Astrocyte of the spinal cord (primary cell): Measurements from ENCODE around the gene TSPEAR.
"Not testable (repeated sequence)": the region's sequence is repeated elsewhere in the genome, so short reads cannot be mapped to it uniquely, and the experiment has no call there.

Experiments
- DNase-seq: peaks from one replicate; pipeline ENCODE4 v3.0.0; 2011; ENCODE audit warnings: low read depth, low spot score
- H3K4me3 ChIP-seq: 2 replicates; pipeline ENCODE4 v1.5.1; 2011; ENCODE audit warnings: low read depth, mild to moderate bottlenecking, low read length, moderate library complexity
- in situ Hi-C: cut with HindIII; loops from 2 replicates; pipeline ENCODE4 v1.10.0; 2017; ENCODE audit warnings: low sequenced_read_pairs
- TF ChIP-seq, protein P1 (sequence below): IDR thresholded peaks from 2 replicates; pipeline ENCODE4 v1.5.1; 2012; ENCODE audit warnings: low read depth, mild to moderate bottlenecking, low read length, inconsistent platforms

The TSPEAR gene

DNA sequence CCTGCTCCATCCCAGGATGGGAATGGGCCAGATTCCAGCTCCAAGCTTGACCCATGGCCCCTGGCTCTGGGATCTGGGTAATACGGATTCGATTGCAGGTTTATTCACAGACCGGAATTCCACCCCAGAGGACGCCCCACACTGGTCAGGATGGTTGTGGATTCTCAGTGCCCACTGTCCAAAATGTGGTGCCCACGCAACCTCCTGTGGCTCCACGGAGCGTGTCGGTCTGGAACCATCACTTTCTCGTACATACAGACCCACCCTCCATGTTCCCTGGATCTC lies 203.0 kb downstream of the TSPEAR start:
- TF ChIP-seq, protein P1, sequence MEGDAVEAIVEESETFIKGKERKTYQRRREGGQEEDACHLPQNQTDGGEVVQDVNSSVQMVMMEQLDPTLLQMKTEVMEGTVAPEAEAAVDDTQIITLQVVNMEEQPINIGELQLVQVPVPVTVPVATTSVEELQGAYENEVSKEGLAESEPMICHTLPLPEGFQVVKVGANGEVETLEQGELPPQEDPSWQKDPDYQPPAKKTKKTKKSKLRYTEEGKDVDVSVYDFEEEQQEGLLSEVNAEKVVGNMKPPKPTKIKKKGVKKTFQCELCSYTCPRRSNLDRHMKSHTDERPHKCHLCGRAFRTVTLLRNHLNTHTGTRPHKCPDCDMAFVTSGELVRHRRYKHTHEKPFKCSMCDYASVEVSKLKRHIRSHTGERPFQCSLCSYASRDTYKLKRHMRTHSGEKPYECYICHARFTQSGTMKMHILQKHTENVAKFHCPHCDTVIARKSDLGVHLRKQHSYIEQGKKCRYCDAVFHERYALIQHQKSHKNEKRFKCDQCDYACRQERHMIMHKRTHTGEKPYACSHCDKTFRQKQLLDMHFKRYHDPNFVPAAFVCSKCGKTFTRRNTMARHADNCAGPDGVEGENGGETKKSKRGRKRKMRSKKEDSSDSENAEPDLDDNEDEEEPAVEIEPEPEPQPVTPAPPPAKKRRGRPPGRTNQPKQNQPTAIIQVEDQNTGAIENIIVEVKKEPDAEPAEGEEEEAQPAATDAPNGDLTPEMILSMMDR = no peak
- in situ Hi-C loops = no loop called here
- no peak for DNase-seq
- no peak overlapping the region for H3K4me3 ChIP-seq

DNA sequence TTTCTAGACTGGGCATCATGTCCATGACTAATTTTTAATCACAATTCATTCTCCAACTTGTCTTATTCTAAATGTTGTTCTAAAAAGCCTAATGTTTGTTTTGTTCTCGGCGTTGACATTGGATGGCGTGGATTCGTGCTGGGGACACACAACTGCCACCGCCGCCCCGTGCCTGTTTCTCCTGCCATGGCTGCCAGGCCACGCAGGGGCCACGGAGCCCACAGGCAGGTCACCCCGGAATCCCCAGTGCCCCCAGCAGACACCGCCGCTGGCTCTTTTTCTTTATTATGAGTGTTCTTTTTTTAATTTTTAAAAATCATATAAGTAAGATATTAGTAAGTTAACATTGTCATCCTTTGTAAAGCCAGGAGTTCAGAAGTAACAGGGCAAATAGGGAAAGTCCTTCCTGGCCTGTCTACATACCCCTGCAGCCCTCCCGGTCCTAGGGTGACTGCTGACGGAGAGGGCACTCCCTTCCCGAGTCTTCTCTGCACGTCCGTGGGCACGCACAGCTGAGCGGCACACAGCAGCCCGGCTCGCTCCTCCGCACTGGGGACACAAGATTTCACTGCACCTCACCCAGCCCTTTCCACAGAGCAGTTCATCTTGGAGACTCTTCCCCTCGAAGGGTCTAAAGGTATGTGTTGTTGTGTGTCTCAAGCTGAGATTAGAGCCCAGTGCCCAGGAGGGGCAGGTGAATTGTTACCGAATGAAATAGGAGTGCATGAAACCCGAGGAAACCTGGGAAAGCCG lies 203.5 kb downstream of the TSPEAR start:
- TF ChIP-seq, protein P1 = no peak
- no peak overlapping the region for H3K4me3 ChIP-seq
- in situ Hi-C loops = no loop called here
- no peak for DNase-seq

DNA sequence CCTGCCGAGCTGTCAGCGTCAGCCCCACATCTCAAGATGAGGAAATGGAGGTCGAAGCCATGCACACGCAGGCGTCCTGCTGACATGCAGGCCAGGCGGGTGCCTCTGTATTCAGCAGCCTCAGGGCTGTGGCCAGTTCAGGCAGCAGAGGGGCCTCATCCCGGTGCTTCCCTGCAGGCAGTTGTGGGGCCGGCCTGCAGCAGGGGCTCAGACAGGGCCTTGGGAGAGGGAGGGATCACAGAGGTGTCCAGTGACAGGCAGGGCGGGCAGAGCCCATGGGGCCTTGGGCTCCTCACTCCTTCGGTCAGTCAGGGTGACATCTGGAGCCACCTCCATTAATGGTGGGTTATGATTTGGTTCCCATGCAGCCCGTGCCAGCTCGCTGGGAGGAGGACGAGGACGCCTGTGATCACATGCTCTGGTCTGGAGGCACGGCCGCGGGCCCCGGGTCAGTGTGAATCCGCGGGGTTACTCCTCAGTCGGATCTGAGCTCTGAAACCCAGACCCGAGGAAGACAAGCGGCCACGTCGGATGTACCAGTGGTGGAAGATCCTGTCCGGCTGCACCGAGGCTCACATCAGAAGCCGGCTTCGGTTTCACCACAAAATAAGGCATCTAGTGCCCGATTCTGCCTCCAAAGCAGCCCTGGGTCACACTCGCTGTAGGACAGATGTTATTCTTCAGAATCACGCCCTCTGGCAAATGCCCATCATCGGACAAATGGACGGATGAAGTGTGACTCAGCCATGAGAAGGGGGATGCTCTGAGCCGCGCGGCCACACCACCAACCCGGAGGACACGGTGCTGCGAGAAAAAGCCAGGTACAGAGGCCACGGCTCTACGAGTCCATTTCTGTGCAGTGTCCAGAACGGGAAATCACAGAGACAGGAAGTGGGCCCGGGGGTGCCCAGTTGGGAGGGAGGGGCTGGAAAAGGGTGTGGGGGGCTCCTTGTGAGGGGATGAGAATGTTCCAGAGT lies 204.8 kb downstream of the TSPEAR start:
- in situ Hi-C loops = no loop called here
- H3K4me3 ChIP-seq = no peak overlapping the region
- no peak for DNase-seq
- TF ChIP-seq, protein P1 = no peak

DNA sequence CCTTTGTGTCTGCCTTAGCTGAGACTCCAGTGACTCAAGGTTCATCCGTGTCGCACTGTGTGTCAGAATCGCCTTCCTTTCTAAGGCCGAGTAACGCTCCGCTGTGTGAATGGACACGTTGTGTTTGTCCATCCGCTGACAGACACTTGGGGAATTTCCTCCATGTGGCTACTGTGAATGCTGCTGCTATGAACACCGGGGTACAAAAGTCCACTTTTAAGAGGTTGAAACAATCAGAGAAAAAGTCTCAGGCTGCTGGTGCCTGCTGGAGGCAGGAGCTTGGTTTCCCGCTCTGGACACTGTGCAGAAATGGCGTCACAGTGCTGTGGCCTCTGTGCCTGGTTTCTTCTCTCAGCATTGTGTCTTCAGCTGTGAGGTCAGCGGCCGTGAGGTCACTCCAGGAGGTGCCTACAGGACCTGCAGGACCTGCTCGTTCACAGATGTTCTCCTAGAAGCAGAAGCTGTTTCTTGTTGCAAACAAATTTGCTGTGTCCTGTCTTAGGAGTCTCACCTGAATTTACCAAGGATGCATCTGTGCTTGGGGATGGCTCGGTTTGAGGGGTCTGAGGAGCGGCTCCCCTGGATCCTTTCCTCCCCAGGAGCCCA lies 205.6 kb downstream of the TSPEAR start:
- in situ Hi-C loops = no loop called here
- no peak overlapping the region for H3K4me3 ChIP-seq
- TF ChIP-seq, protein P1 = no peak
- no peak for DNase-seq

DNA sequence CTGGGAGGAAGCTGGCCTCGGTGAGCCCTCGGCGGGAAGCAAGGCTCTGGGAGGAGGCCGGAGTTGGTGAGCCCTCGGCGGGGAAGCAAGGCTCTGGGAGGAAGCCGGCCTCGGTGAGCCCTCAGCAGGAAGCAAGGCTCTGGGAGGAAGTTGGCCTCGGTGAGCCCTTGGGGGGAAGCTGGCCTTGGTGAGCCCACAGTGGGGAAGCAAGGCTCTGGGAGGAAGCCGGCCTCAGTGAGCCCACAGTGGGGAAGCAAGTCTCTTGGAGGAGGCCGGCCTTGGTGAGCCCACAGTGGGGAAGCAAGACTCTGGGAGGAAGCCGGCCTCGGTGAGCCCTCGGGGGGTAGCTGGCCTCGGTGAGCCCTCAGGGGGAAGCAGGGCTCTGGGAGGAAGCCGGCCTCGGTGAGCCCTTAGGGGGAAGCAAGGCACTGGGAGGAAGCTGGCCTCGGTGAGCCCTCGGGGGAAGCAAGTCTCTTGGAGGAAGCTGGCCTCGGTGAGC lies 207.4 kb downstream of the TSPEAR start:
- TF ChIP-seq, protein P1 = no peak
- no peak overlapping the region for H3K4me3 ChIP-seq
- no peak for DNase-seq
- in situ Hi-C loops = no loop called here

DNA sequence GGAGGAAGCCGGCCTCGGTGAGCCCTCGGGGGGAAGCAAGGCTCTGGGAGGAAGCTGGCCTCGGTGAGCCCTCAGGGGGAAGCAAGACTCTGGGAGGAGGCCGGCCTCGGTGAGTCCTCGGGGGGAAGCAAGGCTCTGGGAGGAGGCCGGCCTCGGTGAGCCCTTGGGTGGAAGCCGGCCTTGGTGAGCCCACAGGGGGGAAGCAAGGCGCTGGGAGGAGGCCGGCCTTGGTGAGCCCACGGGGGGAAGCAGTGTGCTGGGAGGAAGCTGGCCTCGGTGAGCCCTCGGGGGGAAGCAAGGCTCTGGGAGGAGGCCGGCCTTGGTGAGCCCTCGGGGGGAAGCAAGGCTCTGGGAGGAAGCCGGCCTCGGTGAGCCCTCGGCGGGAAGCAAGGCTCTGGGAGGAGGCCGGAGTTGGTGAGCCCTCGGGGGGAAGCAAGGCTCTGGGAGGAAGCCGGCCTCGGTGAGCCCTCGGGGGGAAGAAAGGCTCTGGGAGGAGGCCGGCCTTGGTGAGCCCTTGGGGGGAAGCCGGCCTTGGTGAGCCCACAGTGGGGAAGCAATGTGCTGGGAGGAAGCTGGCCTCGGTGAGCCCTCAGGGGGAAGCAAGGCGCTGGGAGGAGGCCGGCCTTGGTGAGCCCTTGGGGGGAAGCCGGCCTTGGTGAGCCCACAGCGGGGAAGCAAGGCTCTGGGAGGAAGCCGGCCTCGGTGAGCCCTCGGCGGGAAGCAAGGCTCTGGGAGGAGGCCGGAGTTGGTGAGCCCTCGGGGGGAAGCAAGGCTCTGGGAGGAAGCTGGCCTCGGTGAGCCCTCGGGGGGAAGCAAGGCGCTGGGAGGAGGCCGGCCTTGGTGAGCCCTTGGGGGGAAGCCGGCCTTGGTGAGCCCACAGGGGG lies 208.1 kb downstream of the TSPEAR start:
- H3K4me3 ChIP-seq, in situ Hi-C loops, DNase-seq: not testable (repeated sequence)
